SIG-M5 treated with dmso at 0.1 percent for 504 hours (cell line): ENCODE results near the gene TMEM106C.

Source experiments
- DNase-seq: peaks from one replicate; lab custom pipeline; 2025; ENCODE audit not compliant: unreplicated experiment; lab: John Stamatoyannopoulos, UW

TMEM106C gene

DNA sequence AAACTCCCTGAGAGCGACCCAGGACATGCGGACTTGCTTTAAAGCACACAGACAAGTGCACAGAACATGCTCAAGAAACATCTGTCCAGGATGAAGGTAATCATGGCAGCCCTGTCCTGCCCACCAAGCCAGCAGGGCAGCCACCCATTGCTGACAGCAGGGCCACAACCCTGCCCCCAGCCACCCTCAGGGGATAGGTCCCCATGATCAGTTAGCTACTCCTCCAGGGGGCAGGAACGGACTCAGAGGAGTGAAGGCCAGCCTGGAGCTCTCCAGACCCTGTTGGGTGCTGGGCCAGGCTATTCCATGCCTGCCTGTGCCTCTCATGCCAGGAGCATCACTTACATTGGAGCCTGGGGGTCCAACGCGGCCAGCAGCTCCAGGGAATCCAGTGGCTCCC is 15.8 kb downstream of the TMEM106C start:
- no peak for DNase-seq

DNA sequence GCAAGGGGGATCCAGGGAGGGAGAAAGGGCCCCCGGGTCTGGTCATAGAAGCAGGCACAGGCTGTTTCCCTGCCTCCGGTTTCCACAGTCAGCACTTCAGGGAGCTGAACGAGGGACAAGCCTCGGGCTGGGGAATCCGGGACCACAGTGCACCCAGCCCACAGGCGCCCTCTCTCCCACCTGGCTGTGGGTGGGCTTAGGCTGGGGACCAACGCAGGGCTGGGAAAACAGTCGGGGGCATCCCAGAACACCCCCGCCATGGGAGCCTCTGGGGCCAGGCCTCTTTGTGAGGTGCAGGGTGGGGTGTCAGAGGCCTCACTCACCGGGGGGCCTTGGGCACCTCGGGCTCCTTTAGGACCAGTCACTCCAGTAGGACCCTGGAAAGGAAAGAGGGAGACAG is 16.3 kb downstream of the TMEM106C start:
- DNase-seq, result no peak

DNA sequence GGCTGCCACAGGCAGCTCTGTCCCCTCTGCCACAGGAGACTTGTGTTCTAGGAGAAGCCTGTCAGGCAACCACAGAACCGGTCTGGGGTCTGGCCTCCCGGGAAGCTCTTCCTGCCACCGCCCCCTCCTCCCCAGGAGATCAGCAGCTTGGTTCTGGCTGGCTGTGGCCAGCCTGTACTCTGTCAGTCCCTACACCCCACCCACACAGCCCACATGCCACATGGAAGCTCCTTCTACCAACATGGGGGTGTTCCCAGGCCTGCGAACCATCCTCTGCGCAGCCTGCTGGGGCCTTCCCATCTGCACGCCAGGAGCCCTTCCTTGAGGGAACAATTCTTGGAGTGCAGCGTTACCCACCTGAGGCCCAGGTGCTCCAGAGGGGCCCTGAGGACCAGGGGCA is 16.8 kb downstream of the TMEM106C start:
- DNase-seq, result no peak

DNA sequence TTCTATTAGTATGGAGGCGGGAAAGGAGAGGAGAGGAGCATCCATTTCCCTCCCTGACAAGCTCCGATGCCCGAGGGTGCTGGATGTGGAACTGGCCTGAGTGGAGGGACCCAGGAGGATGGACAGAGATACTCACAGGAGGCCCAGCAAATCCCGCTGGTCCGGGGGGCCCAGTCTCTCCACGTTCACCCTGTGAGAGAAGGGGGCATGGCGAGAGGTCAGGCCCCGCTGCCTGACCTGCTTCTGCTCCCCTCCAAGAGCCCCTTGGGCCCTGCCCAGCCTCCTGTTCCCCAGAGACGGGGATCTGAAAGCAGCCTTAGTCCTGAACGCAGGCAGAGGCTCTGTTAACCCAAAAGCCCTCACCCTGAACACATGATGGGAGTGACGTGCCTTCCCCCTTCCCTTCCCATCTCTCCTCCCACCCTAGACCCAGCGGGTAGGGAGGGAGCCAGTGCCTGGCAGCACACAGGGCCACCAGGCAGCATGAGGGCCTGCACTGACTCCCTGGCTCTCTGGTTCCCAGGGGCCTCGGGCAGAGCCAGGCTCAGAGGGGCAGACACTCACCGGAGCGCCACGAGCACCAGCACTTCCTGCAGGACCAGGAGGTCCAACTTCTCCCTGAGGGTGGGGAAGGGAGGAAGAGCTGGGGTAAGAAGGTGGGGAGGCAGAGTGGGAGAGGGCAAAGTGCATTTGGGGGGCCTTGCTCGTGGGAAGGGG is 17.5 kb downstream of the TMEM106C start:
- DNase-seq, result no peak

DNA sequence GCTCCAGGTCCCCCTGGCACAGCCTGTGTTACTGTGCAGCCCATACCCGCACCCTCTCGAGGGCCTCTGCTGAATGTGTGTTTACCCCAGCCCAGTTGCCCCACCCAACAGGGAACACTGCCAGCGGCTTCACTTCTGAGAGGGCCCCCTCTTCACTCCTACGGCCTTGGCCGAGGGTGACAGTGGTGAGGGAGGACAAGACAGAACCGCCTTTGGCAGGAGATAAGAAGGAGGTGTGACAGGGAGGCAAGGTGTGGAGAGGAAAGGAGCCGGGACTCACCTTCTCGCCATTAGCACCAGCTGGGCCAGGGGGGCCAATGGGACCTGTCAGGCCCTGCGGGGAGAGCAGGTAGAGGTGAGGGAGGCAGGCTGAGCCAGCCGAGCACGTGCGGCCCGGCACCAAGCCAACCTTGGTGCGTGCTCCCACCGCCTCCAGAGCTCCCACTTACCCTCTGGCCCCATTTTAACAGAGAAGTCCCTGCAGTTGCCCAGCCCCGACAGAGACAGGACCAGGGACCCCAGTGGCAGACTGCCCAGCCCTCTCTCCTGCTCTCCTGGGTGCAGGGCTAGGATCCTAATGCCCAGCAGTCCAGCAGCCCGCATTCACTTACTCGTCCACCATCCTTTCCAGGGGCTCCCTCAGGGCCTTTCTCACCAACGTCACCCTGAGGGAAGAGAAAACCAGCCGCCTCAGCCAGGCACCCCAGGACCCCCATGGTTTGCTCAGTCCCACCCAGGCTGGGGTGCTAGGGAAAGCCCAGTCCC is 18.3 kb downstream of the TMEM106C start:
- no peak for DNase-seq

DNA sequence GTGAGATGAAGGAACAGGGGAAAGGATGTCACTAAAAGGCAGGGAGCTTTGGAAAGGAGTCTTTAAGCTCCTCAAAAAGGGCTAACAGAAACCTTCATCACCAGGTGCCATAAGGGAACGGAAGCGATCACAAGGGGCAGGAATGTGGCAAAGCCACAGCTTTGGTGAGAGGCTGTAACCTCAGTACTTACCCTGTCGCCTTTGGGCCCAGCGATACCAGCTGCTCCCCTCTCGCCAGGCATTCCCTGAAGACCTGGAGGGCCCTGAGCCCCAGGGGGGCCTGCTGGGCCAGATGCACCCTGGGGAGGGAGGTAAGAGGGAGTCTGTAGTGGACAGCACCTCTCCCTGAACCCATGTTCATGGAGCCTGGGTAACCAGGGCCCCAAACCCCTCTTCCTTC is 18.9 kb downstream of the TMEM106C start:
- DNase-seq, result no peak

DNA sequence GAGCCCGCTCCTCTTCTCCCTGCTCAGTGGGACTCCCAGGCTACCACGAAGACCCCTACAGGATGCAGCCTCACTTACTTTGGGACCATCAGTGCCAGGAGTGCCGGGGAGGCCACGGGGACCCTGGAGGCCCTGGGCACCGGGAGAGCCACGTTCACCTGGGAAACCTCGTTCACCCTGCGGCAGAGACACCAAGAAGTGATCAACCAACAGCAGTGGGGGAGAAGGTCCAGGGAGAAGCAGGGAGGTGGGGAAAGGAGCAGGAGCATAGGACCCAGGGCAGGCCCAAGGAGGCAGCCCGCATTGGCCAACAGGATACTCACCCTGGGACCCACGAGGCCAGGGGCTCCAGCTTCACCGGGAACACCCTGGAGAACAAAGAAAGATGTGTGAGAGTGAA is 19.4 kb downstream of the TMEM106C start:
- no peak for DNase-seq

DNA sequence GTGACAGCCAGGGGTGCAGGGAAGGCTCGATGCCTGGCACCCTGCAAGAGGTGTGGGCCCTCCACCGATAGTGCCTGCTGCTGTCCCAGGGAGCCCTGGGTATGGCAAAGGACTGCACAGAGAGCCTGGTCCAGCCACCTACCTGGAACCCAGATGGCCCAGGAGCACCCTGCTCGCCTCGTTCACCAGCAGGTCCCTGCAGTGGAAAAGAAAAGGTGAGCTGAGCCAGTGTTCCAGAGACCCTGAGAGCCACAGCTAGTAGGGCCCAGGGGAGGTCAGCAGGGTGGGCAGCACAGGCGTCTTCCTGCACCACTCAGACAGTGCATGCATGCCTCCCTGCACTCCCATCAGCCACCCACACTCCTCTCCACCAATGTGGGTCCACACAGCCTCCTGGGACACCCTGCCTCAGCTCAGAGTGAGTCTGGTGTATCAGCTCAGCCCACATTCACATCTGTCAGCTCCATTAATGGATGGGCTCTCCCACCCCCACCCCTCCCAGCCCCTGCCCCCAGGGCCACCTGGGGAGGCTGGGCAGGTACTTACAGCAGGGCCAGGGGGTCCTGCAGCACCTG is 20.2 kb downstream of the TMEM106C start:
- no peak for DNase-seq

DNA sequence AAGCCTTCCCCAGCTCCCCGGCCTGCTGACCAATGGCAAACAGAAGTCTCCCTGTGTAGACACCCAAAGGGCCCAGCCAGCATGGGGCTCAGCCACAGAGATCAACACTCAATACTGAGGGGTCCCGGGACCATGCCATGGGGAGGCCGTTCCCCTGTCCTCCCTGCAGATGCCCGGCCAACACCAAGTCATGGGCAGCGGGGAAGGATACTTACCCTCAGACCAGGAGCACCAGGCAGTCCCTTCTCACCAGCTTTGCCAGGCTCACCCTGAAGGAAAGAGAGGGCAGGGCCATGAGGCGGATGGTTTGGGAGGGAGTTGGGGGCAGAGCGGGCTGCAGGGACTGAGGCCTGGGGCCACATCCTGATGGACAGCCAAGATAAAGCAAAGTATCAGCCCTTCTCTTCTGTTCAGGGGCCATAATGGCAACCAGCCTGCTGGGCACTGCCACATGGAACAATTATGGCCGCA is 21.0 kb downstream of the TMEM106C start:
- no peak for DNase-seq

DNA sequence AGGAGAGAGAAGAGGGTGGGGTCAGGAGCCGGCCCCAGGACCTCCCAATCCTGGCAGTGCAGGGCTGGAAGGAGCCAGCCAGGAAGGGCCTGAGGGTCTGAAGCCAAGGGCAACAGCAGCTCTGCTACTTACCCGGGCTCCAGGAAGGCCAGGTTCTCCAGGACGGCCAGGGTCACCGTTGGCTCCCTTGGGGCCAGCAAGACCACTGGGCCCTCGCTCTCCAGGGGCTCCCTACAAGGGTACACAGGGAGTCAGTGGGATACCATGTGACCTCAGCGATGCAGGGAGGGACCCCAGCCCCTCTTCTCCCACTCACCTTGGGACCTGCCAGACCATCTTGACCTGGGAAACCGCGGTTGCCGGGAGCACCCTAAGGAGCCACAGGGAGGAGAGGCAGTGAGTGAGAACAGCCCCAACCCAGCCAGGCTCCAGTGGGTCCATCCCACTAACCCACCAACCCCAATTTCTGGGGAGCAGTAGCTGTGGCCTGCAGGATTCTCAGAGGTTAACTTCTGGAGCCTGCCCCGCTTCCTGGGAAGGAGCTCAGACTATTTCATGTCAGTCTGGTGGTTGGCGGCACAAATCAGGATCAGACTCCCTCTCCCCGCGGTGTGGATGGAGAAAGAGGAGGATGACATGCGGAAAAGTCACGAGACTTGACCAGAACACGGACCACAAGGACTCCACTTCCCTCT is 22.3 kb downstream of the TMEM106C start:
- DNase-seq, result no peak

DNA sequence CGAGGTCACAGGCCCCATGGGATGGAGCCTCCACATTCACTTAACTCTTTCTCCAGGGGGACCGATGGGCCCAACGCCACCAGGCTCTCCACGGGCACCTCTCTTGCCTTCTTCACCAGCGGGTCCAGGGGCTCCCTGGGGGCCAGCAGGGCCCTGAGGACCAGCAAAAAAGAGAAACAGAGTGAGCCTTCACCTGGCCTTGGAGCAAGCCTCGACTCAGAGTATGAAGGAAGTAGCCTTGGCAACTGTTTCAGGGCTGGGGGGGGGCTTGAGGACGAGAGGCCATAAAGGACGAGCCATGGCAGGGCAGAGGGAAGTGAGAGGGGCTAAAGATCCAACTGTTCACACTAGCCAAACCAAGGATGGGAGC is 22.9 kb downstream of the TMEM106C start:
- DNase-seq, result no peak

DNA sequence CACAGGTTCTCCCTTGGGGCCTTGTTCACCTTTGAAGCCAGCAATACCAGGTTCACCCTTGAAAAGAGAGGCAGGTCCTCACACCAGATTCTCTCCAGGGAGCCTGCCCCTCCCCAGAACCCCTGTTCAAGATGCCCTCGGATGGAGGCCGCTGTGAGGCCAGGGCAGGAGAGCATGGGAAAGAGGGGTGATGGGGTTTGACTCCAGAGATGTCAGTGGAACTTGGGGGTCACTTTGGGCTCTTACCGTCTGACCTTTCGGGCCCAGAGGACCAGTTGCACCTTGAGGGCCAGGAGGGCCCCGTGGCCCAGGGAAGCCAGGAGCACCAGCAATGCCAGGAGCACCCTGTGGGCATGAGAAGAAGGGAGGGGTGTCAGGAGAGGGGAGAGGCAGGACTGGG is 23.4 kb downstream of the TMEM106C start:
- no peak for DNase-seq

DNA sequence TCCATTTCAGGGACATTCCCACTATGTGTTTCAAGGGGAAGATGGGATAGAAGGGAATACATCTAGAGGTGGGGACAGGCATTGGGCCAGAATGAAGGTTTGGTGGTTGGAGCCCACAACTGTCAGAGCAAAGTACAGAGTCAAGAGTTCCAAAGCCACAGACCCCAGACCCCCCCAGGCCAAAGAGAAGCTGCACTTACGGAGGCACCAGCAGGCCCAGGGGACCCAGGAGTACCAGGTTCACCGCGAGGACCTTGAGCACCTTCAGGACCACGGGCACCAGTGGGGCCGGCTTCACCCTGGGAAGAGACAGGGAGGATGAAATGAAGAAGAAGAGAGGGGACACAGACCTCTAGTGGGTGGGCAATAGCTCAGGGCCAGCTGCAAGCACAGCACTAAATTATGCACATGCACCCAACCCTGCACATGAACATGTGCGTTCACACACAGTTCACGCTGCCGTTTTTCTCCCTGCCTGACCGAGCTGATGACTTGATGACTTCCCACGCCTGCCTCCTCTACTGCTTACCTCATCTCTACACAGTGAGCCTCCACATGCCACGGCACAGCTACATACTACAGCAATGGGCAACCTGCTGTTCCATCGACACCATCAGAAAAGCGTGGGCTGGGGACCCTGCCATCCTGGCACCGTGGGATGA is 24.1 kb downstream of the TMEM106C start:
- DNase-seq, result no peak

DNA sequence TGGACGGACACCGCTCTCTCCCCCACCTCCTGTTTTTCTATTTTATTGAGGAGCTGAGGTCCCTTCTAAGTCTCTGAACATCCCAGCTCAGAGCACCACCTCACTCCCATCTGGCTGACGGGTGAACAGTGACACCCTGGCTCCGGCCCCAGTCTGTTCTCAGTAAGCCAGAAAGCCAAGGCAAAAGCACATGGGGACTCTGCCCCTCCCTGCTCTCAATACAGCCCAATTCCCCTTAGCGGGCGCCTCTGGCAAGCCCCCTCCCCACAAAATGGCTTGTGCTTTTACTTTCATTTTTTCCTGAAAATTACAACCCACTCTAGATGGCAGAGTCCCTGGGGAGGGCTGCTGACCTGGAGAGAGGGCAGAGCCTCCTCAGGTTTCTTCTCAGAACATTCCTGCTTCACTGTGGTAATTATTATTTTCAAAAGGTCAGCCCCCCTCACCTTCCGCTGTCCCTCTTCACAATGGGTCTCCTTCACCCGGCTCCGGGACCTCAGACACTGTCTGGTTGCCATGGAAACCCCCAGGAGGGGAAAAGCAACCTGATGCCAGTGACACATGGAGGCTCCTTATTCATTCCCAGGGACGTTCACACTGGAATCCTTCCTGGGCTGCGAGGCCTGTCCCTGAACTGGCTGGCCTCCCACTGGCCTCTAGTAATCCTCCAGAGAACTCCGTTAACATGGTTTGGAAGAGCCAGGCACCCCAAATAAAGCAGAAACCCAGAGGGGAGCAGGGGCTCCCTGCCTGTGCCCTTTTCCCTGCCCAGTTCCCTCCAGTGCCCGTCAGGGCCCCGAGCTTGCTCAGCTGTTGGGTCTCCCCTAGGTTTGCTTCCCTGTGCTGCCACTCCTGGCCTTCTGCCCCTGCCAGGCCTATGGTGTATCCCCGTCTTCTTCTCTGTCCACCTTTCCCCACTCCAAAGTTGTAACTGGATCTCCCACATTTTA is 25.0 kb downstream of the TMEM106C start:
- no peak for DNase-seq

DNA sequence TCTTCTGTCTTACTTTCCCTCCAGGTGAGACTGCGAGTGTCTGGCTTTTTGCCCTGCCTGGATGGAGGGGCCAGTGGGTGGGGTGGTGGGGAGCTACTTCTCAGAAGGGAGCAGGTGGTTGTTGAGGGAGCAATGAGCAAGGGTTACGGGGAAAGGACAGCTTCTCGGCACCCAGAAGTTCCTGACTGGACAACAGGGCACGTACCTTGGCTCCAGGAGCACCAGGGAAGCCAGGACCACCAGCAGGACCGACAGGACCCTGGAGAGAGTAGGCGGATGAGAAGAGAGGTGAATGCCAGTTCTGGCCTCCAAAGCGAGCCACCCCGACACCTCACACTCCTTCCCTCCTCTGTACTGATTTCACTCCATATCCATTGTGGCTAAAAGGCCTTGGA is 25.6 kb downstream of the TMEM106C start:
- DNase-seq, result no peak

DNA sequence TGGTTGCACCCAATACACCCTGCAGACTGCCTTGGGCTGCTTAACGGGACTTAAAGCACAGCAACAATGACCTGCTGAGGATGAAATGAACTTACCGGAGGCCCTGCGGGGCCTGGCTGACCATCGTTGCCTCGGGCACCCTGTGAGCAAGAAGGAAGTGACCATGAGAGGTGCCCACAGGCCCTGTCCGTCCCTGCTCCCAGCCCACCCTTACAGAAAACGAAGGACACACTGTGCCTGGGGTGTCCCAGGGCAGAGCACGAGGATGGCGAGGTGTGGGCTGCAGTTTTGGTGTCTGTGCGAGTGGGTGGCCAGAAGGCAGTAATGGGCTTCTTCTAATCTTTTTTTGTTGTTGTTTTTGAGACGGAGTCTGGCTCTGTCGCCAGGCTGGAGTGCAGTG is 26.3 kb downstream of the TMEM106C start:
- no peak for DNase-seq

DNA sequence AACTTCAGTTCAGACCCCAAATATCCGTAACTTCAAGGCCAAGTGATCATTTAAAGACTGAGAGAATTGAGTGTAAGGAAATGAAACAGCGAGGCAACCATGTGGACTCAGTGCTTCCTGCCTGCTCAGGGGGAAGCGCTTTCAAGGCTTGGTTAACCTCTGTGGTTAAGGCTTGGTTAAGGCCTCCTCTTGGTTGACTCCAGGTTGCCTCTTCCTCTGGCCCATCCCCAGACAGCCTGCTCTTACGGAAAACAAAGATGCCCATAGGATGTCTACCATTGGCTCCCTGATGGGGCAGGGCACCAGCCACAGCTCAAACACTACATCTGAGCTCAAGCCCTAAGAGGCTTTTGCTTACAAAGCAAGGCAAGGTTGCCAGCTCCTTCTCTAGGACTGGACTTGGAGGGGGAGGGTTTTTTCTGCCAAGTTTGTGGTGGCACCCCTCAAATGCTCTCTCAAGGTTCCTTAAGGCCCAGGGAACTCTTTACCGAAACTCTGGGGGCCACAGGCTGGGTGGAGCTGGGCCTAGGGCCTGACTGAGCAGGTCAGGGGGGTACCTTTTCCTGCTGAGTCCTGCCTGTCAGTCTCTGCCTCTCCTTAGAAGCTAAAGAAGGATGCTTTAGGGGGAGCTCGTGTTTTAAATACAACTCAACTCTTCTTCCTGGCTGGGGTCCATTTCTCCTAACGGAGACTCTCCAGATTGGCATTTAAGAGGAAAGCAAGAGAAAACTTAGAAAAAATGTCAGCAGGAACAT is 27.1 kb downstream of the TMEM106C start:
- peak; percentile 81 for DNase-seq

DNA sequence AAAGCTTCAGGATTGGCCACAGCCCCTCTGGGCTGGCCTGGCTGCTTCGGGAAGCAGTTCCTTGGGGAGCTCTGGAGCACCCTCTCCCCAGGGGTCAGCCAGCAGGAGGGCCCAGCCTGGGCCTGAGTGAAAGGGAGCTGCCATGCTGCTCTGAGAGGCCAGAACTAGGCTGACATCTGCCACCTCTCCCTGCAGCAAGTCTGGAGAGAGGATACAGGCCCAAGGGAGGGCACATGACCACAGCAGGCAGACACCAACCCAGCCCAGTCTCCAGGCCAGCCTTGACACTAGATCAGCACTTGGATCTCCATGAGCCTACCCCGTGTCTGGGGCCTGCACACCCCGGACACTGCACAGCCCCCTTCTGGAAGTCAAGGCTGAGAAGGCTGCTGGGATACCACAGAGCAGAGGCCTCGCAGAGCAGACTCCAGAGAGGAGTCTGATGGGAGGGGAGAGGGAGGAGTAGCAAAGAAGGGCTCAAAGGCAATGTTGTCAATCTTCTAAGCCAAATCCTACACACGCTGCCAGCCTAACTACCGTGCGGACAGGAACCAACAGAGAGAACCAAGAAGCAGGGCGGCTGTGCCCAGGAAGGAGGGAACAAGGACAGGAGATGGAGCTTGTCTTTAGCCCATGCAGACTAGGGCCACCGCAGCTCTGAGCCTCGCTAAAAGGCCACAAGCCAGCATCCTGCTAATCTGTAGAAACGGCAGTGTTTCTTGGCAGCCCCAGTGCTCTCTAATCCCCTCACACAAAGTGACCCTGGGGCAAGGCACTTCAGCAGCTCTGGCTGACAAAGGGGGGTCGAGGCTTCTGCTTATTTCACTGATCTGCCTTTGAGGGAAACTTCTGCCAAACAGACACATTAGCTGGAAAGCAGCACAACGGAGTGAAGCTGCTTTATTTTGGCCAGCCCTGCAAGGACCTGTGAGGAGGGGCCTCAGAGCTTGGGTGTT is 28.0 kb downstream of the TMEM106C start:
- DNase-seq, result no peak
